ENCODE measurements around the gene SSRP1.
"Not testable (repeated sequence)": the region's sequence is repeated elsewhere in the genome, so short reads cannot be mapped to it uniquely, and the experiment has no call there.

Gene SSRP1
- 26.4 to 89.7 (median 74.7) reads per million in 18 experiments for total RNA-seq

- DNase-seq: peak; percentile 80 to 86
These were observed at the start of gene SSRP1 for GRCh38 chr11:57335343-57336110. Gene SSRP1, minus strand, starts transcription at chr11:57335892. Its CDS starts 771 bp downstream, at chr11:57335121.

- no peak for DNase-seq
These were observed 45.3 kb upstream of the SSRP1 start, which contains the start of gene PRG3 for GRCh38 chr11:57380975-57381374. Gene PRG3, minus strand, starts transcription at chr11:57381150. Its CDS starts 442 bp downstream, at chr11:57380708.

- DNase-seq: peak in 1 of 2 donors; percentile 24
These were observed 44.0 kb upstream of the SSRP1 start for GRCh38 chr11:57379732-57380131.

GRCh38 chr11:57378186-57378585 lies 42.5 kb upstream of the SSRP1 start:
- peak; percentile 67 to 83 for DNase-seq

- no peak for DNase-seq
These were observed 41.4 kb upstream of the SSRP1 start for GRCh38 chr11:57377107-57377506.

GRCh38 chr11:57376095-57377090 lies 40.7 kb upstream of the SSRP1 start:
- DNase-seq: no peak

DNA sequence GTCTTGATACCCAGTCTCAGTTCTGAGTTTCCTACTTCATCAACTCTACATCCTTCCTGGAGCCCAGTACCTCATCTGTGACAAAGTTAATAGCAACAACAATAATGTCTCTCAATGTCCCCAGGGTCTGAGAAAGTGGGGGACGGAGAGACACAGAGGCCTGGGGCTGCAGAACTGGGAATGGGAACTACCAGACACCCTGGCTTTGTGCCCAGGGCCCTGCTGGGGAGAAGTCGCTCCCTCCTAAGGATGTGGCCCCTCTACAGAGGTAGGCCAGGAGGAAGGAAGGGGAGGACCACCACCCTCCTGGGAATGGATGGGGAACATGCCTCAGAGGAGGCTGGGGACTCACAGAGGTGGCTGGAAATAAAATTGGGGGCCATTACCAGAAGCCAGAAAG lies 39.8 kb upstream of the SSRP1 start:
- DNase-seq: no peak

DNA sequence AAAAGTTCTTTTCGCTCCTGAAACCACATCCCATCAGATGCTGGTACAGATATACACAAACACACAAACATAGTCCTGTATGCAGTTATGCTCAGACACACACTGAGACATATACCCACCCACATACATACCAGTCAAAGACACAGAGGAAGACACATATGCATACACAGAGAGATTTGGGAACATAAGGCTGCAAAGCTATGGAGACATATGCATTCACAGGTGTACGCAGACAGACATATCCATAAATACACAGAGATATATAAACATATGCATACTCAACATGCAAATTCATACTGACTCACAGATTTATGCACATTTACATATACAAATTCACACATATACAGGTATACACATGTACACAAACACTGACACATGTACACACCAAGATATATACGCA lies 39.3 kb upstream of the SSRP1 start:
- DNase-seq: no peak

- DNase-seq: no peak
These were observed 37.5 kb upstream of the SSRP1 start for GRCh38 chr11:57373146-57373545.

DNA sequence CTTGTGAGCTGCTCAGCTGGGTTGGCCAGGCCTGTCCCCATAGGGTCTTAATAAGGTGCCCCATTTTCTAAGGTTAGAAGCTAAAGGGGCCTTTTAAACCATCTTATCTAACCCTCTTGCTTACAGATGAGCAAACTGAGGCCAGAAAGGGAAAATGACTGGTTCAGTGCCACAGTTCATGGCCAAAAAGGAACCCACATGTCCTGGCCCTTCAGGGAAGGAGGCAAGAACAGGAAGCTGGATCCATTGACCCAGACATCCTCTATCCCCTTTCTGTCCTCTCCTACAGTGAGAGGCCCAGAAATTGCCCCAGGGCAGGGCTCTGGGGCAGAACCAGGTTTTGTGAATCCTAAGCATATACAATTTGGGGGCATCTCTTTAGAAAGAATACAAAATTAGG lies 35.2 kb upstream of the SSRP1 start:
- DNase-seq: peak; percentile 32 to 47

- no peak for DNase-seq
These were observed 34.6 kb upstream of the SSRP1 start for GRCh38 chr11:57370251-57370650.

DNA sequence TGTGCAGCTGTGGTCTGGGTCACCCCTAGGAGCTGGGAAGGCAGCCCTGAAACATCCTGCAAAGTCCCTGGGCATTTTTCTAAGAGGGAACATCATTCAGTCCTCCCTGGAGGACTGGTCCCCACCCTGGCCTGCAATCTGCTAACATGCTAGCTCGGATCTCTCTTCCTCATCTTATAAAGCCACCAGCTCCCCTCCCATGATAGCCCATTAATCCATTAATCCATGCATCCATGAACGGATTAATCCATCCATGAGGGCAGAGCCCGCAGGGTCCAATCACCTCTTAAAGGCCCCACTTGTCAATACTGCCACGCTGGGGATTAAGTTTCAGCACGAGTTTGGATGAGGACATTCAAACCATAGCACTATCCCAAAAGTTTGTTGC lies 33.1 kb upstream of the SSRP1 start:
- no peak for DNase-seq

DNA sequence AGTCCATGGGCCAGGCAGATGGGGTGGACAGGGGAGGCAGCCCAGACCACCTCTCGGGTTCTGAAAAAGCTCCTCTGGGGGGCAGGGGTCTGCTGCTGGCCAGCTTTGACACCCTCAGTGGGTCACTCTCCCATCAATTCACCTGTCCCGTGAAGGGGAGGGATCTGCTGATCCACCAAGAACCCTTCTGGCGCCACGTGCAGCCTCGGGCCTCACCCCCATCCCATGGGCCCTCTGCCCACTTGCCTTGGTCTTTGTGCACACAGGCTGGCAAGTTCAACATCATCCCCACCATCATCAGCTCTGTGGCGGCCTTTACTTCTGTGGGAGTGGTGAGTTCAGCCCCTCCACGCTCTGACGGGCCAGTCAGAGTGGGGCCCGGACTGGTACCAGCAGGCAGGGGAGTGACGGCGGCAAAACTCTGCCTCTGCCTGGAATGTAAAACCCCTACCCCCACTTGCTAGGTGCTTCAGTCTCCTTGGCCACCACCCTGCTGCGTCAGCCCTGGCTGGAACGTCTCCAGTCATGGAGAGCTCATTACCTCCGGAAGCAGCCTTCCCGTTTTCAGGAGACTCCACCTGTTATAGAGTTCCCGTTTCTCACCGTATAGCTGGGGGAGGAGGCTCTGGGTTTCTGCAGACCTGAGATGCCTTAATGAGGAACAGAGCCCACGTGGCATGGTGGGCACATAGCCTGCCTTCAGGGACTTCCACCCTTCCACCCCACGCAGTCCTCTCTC lies 32.6 kb upstream of the SSRP1 start:
- peak; percentile 53 to 71 for DNase-seq

DNA sequence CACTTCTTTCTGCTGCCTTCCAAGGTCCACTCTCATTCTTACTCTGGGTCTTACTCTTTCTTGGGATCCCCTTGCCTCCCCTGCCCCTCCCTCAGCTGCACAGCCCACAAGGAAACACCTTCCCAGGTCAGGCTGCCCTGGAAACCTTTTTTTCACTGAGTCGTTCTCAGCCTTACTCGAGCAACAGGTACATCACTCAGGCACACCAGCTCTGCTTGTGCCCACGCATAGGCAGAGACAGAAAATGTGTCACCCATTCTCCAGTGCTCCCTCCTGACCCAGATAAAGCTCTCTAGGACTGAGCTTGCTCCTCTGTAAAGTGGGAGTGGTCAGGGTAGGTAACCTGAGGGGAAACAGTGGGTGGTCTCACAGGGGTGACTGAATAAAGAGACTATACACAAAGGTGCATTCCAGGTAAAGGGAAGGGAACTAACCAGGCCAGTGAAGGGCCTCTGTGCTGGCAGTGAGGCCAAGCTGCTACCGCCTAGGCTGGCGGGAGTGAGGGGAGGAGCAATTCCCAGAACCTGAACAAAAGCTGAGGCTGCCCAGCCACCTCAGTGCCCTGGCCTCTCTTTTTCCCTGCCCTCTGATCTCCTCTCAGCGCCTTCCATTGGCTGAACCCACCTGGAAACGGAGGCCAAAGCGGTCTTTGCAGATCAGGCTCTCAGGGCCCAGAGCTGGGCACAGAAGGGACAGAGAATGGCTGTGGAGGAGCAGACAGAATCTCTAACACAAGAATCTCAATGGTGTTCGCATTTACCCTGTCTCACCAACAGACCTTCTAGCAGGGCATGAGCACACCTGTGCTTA lies 29.4 kb upstream of the SSRP1 start:
- DNase-seq: no peak

DNA sequence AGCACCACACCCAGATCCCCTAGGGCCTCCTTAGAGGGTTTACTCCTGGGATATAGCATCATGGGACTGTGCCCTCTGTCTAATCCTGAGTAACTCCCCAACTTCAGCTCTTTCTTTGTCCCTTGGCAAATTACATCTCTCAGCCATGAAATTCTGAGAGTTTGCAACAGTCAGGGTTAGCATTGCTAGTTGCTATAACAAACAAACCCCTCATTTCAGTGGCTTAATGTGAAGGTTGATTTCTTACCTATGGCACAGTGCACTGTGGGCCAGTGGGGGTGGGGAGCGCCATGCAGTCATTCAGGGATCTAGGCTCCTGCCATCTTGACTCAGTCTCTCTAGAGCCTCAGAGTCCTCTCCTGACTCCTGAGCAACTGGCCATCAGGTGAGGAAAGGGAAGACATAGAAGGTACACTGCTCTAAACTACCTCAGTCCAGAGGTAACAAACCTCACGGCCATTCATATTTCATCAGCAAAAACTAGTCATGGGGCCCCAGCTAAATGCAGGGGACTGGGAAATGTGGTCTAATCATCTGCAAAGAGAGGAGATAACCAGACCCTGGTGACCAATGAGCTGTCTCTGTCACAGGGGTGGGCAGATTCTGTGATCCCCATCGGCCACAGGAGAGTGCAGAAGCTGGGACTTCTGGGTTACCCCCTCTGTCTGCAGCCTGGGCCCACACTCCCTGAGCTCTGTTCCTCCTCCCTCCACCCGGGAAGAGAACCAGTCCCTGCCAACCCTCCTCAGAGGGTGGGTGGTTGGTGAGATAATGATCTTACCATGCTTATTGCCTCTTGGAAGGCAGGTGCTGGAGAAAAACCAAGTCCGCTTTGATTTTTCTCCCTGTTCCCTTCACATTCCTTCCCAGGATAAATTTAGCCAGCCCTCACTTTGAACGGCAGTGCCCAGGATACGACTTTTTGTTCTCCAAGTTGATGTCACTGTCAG lies 27.7 kb upstream of the SSRP1 start:
- DNase-seq: no peak

- DNase-seq: no peak
These were observed 26.2 kb upstream of the SSRP1 start for GRCh38 chr11:57361926-57362325.

GRCh38 chr11:57361420-57361819 lies 25.7 kb upstream of the SSRP1 start:
- DNase-seq: not testable (repeated sequence)

GRCh38 chr11:57360991-57361390 lies 25.3 kb upstream of the SSRP1 start:
- DNase-seq: no peak

GRCh38 chr11:57359896-57360690 lies 24.4 kb upstream of the SSRP1 start:
- no peak for DNase-seq

DNA sequence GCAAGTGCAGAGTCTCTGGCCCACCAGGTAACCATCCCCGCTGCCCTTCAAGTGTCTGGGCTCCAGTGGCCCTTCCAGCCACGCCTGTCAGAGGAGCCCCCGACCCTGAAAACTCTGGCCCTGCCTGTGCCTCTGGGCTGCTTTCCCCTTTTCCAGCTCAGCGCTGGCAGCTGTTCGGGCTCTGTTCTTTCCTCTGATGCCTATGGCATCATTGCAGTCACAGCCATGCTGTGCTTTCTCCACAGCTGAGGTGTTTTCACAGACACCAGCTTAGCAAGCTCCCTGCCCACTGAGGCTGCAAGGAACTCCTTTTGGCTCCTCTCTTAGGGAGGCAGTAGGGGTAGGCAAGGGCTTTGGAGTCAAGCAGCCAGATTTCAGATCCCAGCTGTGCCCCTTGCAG lies 23.7 kb upstream of the SSRP1 start:
- no peak for DNase-seq
